WTC11 (cell line): ENCODE results near the gene GALNT7.

ENCODE experiments used
- FOXP1 ChIP-seq: sonication (generic); formaldehyde crosslinking; IDR thresholded peaks from 2 replicates; pipeline ENCODE4 v1.8.0; 2022; ENCODE audit warnings: missing genetic modification reagents, mild to moderate bottlenecking, moderate library complexity, borderline replicate concordance
- NFE2L1 ChIP-seq: sonication (generic); formaldehyde crosslinking; IDR thresholded peaks from 2 replicates; pipeline ENCODE4 v1.8.1; 2023; ENCODE audit warnings: missing genetic modification reagents
- USF2 ChIP-seq: sonication (generic); formaldehyde crosslinking; IDR thresholded peaks from 2 replicates; pipeline ENCODE4 v1.8.1; 2023; ENCODE audit warnings: mild to moderate bottlenecking, missing genetic modification reagents, moderate library complexity
- TF ChIP-seq, protein P1 (sequence below): fragments of 200-600 bp; IDR thresholded peaks from 2 replicates; pipeline ENCODE4 v1.8.0; 2022; ENCODE audit warnings: antibody characterized with exemption
- TF ChIP-seq, protein P2 (sequence below): sonication (generic); formaldehyde crosslinking; IDR thresholded peaks from 2 replicates; pipeline ENCODE4 v1.8.1; 2022; ENCODE audit warnings: mild to moderate bottlenecking, missing genetic modification reagents, moderate library complexity, borderline replicate concordance

- TF ChIP-seq, protein P1, sequence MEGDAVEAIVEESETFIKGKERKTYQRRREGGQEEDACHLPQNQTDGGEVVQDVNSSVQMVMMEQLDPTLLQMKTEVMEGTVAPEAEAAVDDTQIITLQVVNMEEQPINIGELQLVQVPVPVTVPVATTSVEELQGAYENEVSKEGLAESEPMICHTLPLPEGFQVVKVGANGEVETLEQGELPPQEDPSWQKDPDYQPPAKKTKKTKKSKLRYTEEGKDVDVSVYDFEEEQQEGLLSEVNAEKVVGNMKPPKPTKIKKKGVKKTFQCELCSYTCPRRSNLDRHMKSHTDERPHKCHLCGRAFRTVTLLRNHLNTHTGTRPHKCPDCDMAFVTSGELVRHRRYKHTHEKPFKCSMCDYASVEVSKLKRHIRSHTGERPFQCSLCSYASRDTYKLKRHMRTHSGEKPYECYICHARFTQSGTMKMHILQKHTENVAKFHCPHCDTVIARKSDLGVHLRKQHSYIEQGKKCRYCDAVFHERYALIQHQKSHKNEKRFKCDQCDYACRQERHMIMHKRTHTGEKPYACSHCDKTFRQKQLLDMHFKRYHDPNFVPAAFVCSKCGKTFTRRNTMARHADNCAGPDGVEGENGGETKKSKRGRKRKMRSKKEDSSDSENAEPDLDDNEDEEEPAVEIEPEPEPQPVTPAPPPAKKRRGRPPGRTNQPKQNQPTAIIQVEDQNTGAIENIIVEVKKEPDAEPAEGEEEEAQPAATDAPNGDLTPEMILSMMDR, result no peak
- TF ChIP-seq FOXP1 (CRISPR knock-in tag), result no peak
- TF ChIP-seq, protein P2, sequence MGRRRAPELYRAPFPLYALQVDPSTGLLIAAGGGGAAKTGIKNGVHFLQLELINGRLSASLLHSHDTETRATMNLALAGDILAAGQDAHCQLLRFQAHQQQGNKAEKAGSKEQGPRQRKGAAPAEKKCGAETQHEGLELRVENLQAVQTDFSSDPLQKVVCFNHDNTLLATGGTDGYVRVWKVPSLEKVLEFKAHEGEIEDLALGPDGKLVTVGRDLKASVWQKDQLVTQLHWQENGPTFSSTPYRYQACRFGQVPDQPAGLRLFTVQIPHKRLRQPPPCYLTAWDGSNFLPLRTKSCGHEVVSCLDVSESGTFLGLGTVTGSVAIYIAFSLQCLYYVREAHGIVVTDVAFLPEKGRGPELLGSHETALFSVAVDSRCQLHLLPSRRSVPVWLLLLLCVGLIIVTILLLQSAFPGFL (CRISPR knock-in tag), result no peak
- TF ChIP-seq USF2 (CRISPR knock-in tag), result no peak
- no peak for TF ChIP-seq NFE2L1 (CRISPR knock-in tag)
These were observed 43.2 kb downstream of the GALNT7 start for GRCh38 chr4:173211838-173212237.
